Panc1 (cell line): ENCODE measurements around the gene ASTE1. TPM values are rescaled to one million over a fixed set of nuclear protein-coding genes. Genes with fewer than 3 reads are reported as not detected.

Source experiments
- ATAC-seq: fragments of 200-7000 bp; cut with Tn5 transposase; 2 replicates; pipeline ENCODE4 v1.9.1; 2020; ENCODE audit warnings: mild to moderate bottlenecking, moderate library complexity
- BruUV-seq: library from RNA; stranded (reverse); fragments of 400-500 nt; replicated peaks from 2 replicates; lab custom pipeline; 2021; lab: Mats Ljungman, UMichigan
- CTCF ChIA-PET: fragments of 300-600 bp; sonication (Branson Sonifier 250); formaldehyde crosslinking; loops from one replicate; lab custom pipeline; 2022; ENCODE audit warnings: antibody characterized with exemption; lab: Charles Lee
- POLR2A ChIA-PET: fragments of 300-600 bp; sonication (Branson Sonifier 250); formaldehyde crosslinking; loops from one replicate; lab custom pipeline; 2022; ENCODE audit warnings: antibody characterized with exemption; lab: Charles Lee
- DNase-seq: peaks from one replicate; pipeline ENCODE4 v3.0.0-alpha.2; 2010; ENCODE audit warnings: low read depth, low spot score
- H3K27ac ChIP-seq: 2 replicates; pipeline ENCODE4 v1.5.1; 2011; ENCODE audit warnings: mild to moderate bottlenecking, low read length, inconsistent platforms
- H3K27me3 ChIP-seq: fragments of 200-500 bp; sonication (Bioruptor generic); 2 replicates; pipeline ENCODE4 v1.6.0; 2014; ENCODE audit warnings: low read length, inconsistent platforms; ENCODE audit not compliant: control insufficient read depth, insufficient read depth
- H3K36me3 ChIP-seq: fragments of 200-500 bp; sonication (Bioruptor generic); 2 replicates; pipeline ENCODE4 v1.5.1; 2014; ENCODE audit warnings: inconsistent platforms, mild to moderate bottlenecking, low read length, moderate library complexity; ENCODE audit not compliant: control insufficient read depth, insufficient read depth
- H3K4me1 ChIP-seq: 2 replicates; pipeline ENCODE4 v1.5.1; 2011; ENCODE audit warnings: inconsistent platforms, mild to moderate bottlenecking, low read length, moderate library complexity; ENCODE audit not compliant: control insufficient read depth, insufficient read depth
- H3K4me3 ChIP-seq, 2 experiments: 2 replicates each; pipeline ENCODE4 v1.5.1; 2011 to 2012; ENCODE audit warnings: low read depth in 2 of 2, low read length in 2 of 2, mild to moderate bottlenecking in 2 of 2, inconsistent platforms in 1 of 2, moderate library complexity in 1 of 2
- H3K9me3 ChIP-seq: fragments of 200-500 bp; sonication (Bioruptor generic); 2 replicates; pipeline ENCODE4 v1.5.1; 2014; ENCODE audit warnings: low read depth, mild to moderate bottlenecking, inconsistent platforms, low read length, moderate library complexity; ENCODE audit not compliant: control insufficient read depth, insufficient read depth
- POLR2AphosphoS5 ChIP-seq: IDR thresholded peaks from 2 replicates; pipeline ENCODE4 v1.6.1; 2012; ENCODE audit warnings: mild to moderate bottlenecking, low read depth, low read length, moderate library complexity
- REST ChIP-seq, 2 experiments: IDR thresholded peaks; 2 replicates each; pipeline ENCODE4 v1.6.1; 2011 to 2012; ENCODE audit warnings: low read depth in 2 of 2, control low read depth in 1 of 2, low read length in 1 of 2, mild to moderate bottlenecking in 1 of 2, moderate library complexity in 1 of 2; ENCODE audit not compliant: insufficient read depth in 1 of 2
- SIN3A ChIP-seq: IDR thresholded peaks from 2 replicates; pipeline ENCODE4 v1.6.1; 2012; ENCODE audit warnings: low read depth, mild to moderate bottlenecking, low read length, moderate library complexity, borderline replicate concordance; ENCODE audit not compliant: insufficient read depth
- TCF7L2 ChIP-seq: IDR thresholded peaks from 2 replicates; pipeline ENCODE4 v1.6.1; 2011; ENCODE audit warnings: mild to moderate bottlenecking, low read depth, low read length, inconsistent platforms
- in situ Hi-C: cut with HindIII; loops from 2 replicates; pipeline ENCODE4 v1.10.0; 2016; ENCODE audit warnings: low sequenced_read_pairs, low pct_unique_long_range_greater_than_20kb
- intact Hi-C: fragments of 100-400 bp; cut with micrococcal nuclease; formaldehyde crosslinking; loops from one replicate; pipeline ENCODE4 v1.10.0; 2022; ENCODE audit not compliant: unreplicated experiment
- total RNA-seq: library from RNA; stranded (reverse); gene quantifications from one replicate; pipeline ENCODE4 v1.2.1, GENCODE V29; 2021; ENCODE audit not compliant: unreplicated experiment
- TF ChIP-seq, protein P1 (sequence below): fragments of 450-650 bp; IDR thresholded peaks from 2 replicates; pipeline ENCODE4 v1.5.1; 2017; ENCODE audit warnings: mild to moderate bottlenecking

Gene ASTE1
- total RNA-seq, 1 experiment from 2014 or later = 7.4 TPM

- no peaks in the 10 kb centered on the region for H3K27me3 ChIP-seq
- no peaks in the 10 kb centered on the region for H3K9me3 ChIP-seq
- in situ Hi-C loops = no loop called here
- intact Hi-C loops = no loop called here
- CTCF ChIA-PET = no interaction called here
- no peak overlapping the region for H3K4me3 ChIP-seq
- TF ChIP-seq TCF7L2 (no peak), REST (IDR thresholded peaks at IDR 0.05; ENCODE audit: insufficient read depth in 1 of 2, low read depth in 2 of 2, low read length in 1 of 2) (no peak), POLR2AphosphoS5 (no peak), SIN3A (no peak)
- TF ChIP-seq, protein P1, sequence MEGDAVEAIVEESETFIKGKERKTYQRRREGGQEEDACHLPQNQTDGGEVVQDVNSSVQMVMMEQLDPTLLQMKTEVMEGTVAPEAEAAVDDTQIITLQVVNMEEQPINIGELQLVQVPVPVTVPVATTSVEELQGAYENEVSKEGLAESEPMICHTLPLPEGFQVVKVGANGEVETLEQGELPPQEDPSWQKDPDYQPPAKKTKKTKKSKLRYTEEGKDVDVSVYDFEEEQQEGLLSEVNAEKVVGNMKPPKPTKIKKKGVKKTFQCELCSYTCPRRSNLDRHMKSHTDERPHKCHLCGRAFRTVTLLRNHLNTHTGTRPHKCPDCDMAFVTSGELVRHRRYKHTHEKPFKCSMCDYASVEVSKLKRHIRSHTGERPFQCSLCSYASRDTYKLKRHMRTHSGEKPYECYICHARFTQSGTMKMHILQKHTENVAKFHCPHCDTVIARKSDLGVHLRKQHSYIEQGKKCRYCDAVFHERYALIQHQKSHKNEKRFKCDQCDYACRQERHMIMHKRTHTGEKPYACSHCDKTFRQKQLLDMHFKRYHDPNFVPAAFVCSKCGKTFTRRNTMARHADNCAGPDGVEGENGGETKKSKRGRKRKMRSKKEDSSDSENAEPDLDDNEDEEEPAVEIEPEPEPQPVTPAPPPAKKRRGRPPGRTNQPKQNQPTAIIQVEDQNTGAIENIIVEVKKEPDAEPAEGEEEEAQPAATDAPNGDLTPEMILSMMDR = no peak
- no peak overlapping the region for H3K27ac ChIP-seq
- no TSS peak for BruUV-seq
- H3K36me3 ChIP-seq = 0 out of 2 replicates have a peak, but pooled peaks cover under 1% of the 10 kb centered on the region
- DNase-seq (no peak), ATAC-seq (no peak)
- POLR2A ChIA-PET = no interaction called here
- H3K4me1 ChIP-seq = no peaks in the 10 kb centered on the region
Observed at GRCh38 chr3:131009698-131010097, 16.9 kb downstream of the ASTE1 start.

DNA sequence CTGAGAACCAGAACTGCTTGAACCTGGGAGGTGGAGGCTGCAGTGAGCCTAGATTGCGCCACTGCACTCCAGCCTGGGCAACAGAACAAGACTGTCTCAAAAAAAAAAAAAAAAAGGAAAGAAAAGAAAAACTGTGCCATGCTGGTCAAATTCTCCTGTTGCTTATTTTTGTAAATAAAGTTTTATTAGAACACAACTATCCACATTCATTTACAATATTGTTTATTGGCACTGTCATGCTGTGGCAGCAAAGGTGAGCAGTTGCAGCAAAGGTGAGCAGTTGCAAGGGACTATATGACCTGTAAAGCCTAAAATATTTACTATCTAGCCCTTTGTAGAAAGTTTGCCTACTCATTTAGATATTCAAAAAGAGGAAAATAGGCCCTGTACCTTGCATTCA is 18.3 kb downstream of the ASTE1 start:
- CTCF ChIA-PET = no interaction called here

More for the DNA sequence above, 18.3 kb downstream of the ASTE1 start:
- intact Hi-C loops (no loop called here), in situ Hi-C loops (no loop called here)
- TF ChIP-seq POLR2AphosphoS5 = no peak
- TF ChIP-seq, protein P1 = no peak
- no peak for TF ChIP-seq SIN3A
- TF ChIP-seq REST (IDR thresholded peaks at IDR 0.05; ENCODE audit: insufficient read depth in 1 of 2, low read depth in 2 of 2, low read length in 1 of 2) = no peak
- no peak for TF ChIP-seq TCF7L2
- Histone ChIP-seq H3K4me1 (no peaks in the 10 kb centered on the region), H3K27me3 (no peaks in the 10 kb centered on the region), H3K9me3 (no peaks in the 10 kb centered on the region), H3K4me3 (no peak overlapping the region), H3K27ac (no peak overlapping the region), H3K36me3 (0 out of 2 replicates have a peak, but pooled peaks cover under 1% of the 10 kb centered on the region)
- POLR2A ChIA-PET = no interaction called here
- BruUV-seq = no TSS peak
- DNase-seq (no peak), ATAC-seq (no peak)
